Measurements from ENCODE around the gene MTMR4. TPM values are rescaled to one million over a fixed set of nuclear protein-coding genes. Genes with fewer than 3 reads are reported as not detected.
"Not testable (repeated sequence)": the region's sequence is repeated elsewhere in the genome, so short reads cannot be mapped to it uniquely, and the experiment has no call there.

Gene MTMR4
- 70.3 TPM for polyA plus RNA-seq
- long read RNA-seq, donor 1, partial matches to known transcripts, result 0 of 1 reads
- long read RNA-seq, donor 1, other reads (novel, unspliced or antisense), result 0 of 1 reads
- long read RNA-seq, donor 2, full-length matches to known transcripts, result 2 of 7 reads
- long read RNA-seq, donor 2, partial matches to known transcripts, result 5 of 7 reads
- long read RNA-seq, donor 2, other reads (novel, unspliced or antisense), result 0 of 7 reads
- long read RNA-seq, donor 3, result 0 reads
- long read RNA-seq, donor 4, result 0 reads
- long read RNA-seq, donor 5, result 0 reads
- long read RNA-seq, donor 6, full-length matches to known transcripts, result 4 of 9 reads
- long read RNA-seq, donor 6, partial matches to known transcripts, result 5 of 9 reads
- long read RNA-seq, donor 6, other reads (novel, unspliced or antisense), result 0 of 9 reads
- long read RNA-seq, donor 7, partial matches to known transcripts, result 0 of 1 reads
- long read RNA-seq, donor 7, other reads (novel, unspliced or antisense), result 0 of 1 reads
- long read RNA-seq, donor 8, full-length matches to known transcripts, result 4 of 14 reads
- long read RNA-seq, donor 8, partial matches to known transcripts, result 10 of 14 reads
- long read RNA-seq, donor 8, other reads (novel, unspliced or antisense), result 0 of 14 reads
- long read RNA-seq, donor 9, partial matches to known transcripts, result 7 of 11 reads
- long read RNA-seq, donor 9, other reads (novel, unspliced or antisense), result 0 of 11 reads
- long read RNA-seq, donor 10, partial matches to known transcripts, result 0 of 9 reads
- long read RNA-seq, donor 10, other reads (novel, unspliced or antisense), result 5 of 9 reads
- long read RNA-seq, donor 11, partial matches to known transcripts, result 0 of 2 reads
- long read RNA-seq, donor 11, other reads (novel, unspliced or antisense), result 0 of 2 reads

GRCh38 chr17:58513965-58514769, at the start of gene MTMR4:
Gene MTMR4 (minus strand): TSS chr17:58514638. CDS start chr17:58514407, 231 bp downstream.
- Histone ChIP-seq H3K36me3 (ENCODE audit: control insufficient read depth, insufficient read depth, low read length) (peaks cover 40% of the 10 kb centered on the region), H3K27me3 (ENCODE audit: control insufficient read depth, insufficient read depth, low read length) (no peaks in the 10 kb centered on the region), H3K27ac (ENCODE audit: low read length) (peak within 1 kb of the TSS; percentile 99), H3K9me3 (ENCODE audit: control insufficient read depth, low read depth, low read length) (no peaks in the 10 kb centered on the region), H3K4me3 (ENCODE audit: low read length) (peak within 1 kb of the TSS; percentile 75), H3K4me1 (ENCODE audit: control insufficient read depth, insufficient read depth, low read length) (peaks cover 35% of the 10 kb centered on the region)
- WGBS (ENCODE audit: insufficient coverage, low lambda C conversion rate), result no CpG with 5 or more reads among the region's 64 CpGs
- peak; percentile 89 to 93 for DNase-seq

- Histone ChIP-seq H3K4me1 (ENCODE audit: control insufficient read depth, insufficient read depth, low read length) (no peaks in the 10 kb centered on the region), H3K27ac (ENCODE audit: low read length) (no peak overlapping the region), H3K9me3 (ENCODE audit: control insufficient read depth, low read depth, low read length) (no peaks in the 10 kb centered on the region), H3K4me3 (ENCODE audit: low read length) (no peak overlapping the region), H3K36me3 (ENCODE audit: control insufficient read depth, insufficient read depth, low read length) (no peaks in the 10 kb centered on the region), H3K27me3 (ENCODE audit: control insufficient read depth, insufficient read depth, low read length) (no peaks in the 10 kb centered on the region)
- whole genome bisulfite sequencing (ENCODE audit: insufficient coverage, low lambda C conversion rate), result no CpG with 5 or more reads among the region's 1 CpG
- no peak for DNase-seq
Observed at GRCh38 chr17:58560511-58560910, 46.1 kb upstream of the MTMR4 start.

GRCh38 chr17:58557981-58558380, 43.5 kb upstream of the MTMR4 start:
- WGBS (ENCODE audit: insufficient coverage, low lambda C conversion rate), result no CpG with 5 or more reads among the region's 3 CpGs
- no peaks in the 10 kb centered on the region for H3K9me3 ChIP-seq (ENCODE audit: control insufficient read depth, low read depth, low read length)
- no peak overlapping the region for H3K27ac ChIP-seq (ENCODE audit: low read length)
- no peak overlapping the region for H3K4me3 ChIP-seq (ENCODE audit: low read length)
- DNase-seq, result no peak
- no peaks in the 10 kb centered on the region for H3K27me3 ChIP-seq (ENCODE audit: control insufficient read depth, insufficient read depth, low read length)
- H3K4me1 ChIP-seq (ENCODE audit: control insufficient read depth, insufficient read depth, low read length), result no peaks in the 10 kb centered on the region
- H3K36me3 ChIP-seq (ENCODE audit: control insufficient read depth, insufficient read depth, low read length), result no peaks in the 10 kb centered on the region

- no peak overlapping the region for H3K27ac ChIP-seq (ENCODE audit: low read length)
- no peaks in the 10 kb centered on the region for H3K4me1 ChIP-seq (ENCODE audit: control insufficient read depth, insufficient read depth, low read length)
- H3K27me3 ChIP-seq (ENCODE audit: control insufficient read depth, insufficient read depth, low read length), result no peaks in the 10 kb centered on the region
- 100% methylated on average over 1 of the region's 5 CpGs for WGBS (ENCODE audit: insufficient coverage, low lambda C conversion rate)
- H3K36me3 ChIP-seq (ENCODE audit: control insufficient read depth, insufficient read depth, low read length), result no peaks in the 10 kb centered on the region
- DNase-seq, result no peak
- no peaks in the 10 kb centered on the region for H3K9me3 ChIP-seq (ENCODE audit: control insufficient read depth, low read depth, low read length)
- no peak overlapping the region for H3K4me3 ChIP-seq (ENCODE audit: low read length)
Observed at GRCh38 chr17:58556833-58557250, 42.4 kb upstream of the MTMR4 start.

- not testable (repeated sequence) for H3K36me3 ChIP-seq (ENCODE audit: control insufficient read depth, insufficient read depth, low read length); DNase-seq; H3K4me3 ChIP-seq (ENCODE audit: low read length); H3K27ac ChIP-seq (ENCODE audit: low read length); H3K27me3 ChIP-seq (ENCODE audit: control insufficient read depth, insufficient read depth, low read length); H3K9me3 ChIP-seq (ENCODE audit: control insufficient read depth, low read depth, low read length); H3K4me1 ChIP-seq (ENCODE audit: control insufficient read depth, insufficient read depth, low read length)
- no CpG with 5 or more reads among the region's 3 CpGs for WGBS (ENCODE audit: insufficient coverage, low lambda C conversion rate)
Observed at GRCh38 chr17:58555109-58555508, 40.7 kb upstream of the MTMR4 start.

GRCh38 chr17:58541249-58541648, 26.8 kb upstream of the MTMR4 start:
- Histone ChIP-seq H3K27me3 (ENCODE audit: control insufficient read depth, insufficient read depth, low read length) (peaks cover 12% of the 10 kb centered on the region), H3K9me3 (ENCODE audit: control insufficient read depth, low read depth, low read length) (no peaks in the 10 kb centered on the region), H3K4me1 (ENCODE audit: control insufficient read depth, insufficient read depth, low read length) (no peaks in the 10 kb centered on the region), H3K36me3 (ENCODE audit: control insufficient read depth, insufficient read depth, low read length) (no peaks in the 10 kb centered on the region), H3K4me3 (ENCODE audit: low read length) (no peak overlapping the region), H3K27ac (ENCODE audit: low read length) (no peak overlapping the region)
- DNase-seq, result no peak
- WGBS (ENCODE audit: insufficient coverage, low lambda C conversion rate), result no CpG with 5 or more reads among the region's 2 CpGs

GRCh38 chr17:58539698-58540097, 25.3 kb upstream of the MTMR4 start:
- no peak for DNase-seq
- H3K4me3 ChIP-seq (ENCODE audit: low read length), result no peak overlapping the region
- H3K4me1 ChIP-seq (ENCODE audit: control insufficient read depth, insufficient read depth, low read length), result no peaks in the 10 kb centered on the region
- no peaks in the 10 kb centered on the region for H3K9me3 ChIP-seq (ENCODE audit: control insufficient read depth, low read depth, low read length)
- no peak overlapping the region for H3K27ac ChIP-seq (ENCODE audit: low read length)
- peaks cover 18% of the 10 kb centered on the region for H3K27me3 ChIP-seq (ENCODE audit: control insufficient read depth, insufficient read depth, low read length)
- H3K36me3 ChIP-seq (ENCODE audit: control insufficient read depth, insufficient read depth, low read length), result no peaks in the 10 kb centered on the region

- peaks cover 24% of the 10 kb centered on the region for H3K27me3 ChIP-seq (ENCODE audit: control insufficient read depth, insufficient read depth, low read length)
- H3K27ac ChIP-seq (ENCODE audit: low read length), result no peak overlapping the region
- no peak overlapping the region for H3K4me3 ChIP-seq (ENCODE audit: low read length)
- H3K36me3 ChIP-seq (ENCODE audit: control insufficient read depth, insufficient read depth, low read length), result no peaks in the 10 kb centered on the region
- WGBS (ENCODE audit: insufficient coverage, low lambda C conversion rate), result no CpG with 5 or more reads among the region's 6 CpGs
- no peaks in the 10 kb centered on the region for H3K4me1 ChIP-seq (ENCODE audit: control insufficient read depth, insufficient read depth, low read length)
- no peaks in the 10 kb centered on the region for H3K9me3 ChIP-seq (ENCODE audit: control insufficient read depth, low read depth, low read length)
- DNase-seq, result no peak
Observed at GRCh38 chr17:58538811-58539409, 24.5 kb upstream of the MTMR4 start.

GRCh38 chr17:58537266-58537665, 22.8 kb upstream of the MTMR4 start:
- H3K4me3 ChIP-seq (ENCODE audit: low read length), result no peak overlapping the region
- DNase-seq, result no peak
- H3K27ac ChIP-seq (ENCODE audit: low read length), result no peak overlapping the region
- no CpG with 5 or more reads among the region's 4 CpGs for WGBS (ENCODE audit: insufficient coverage, low lambda C conversion rate)
- no peaks in the 10 kb centered on the region for H3K9me3 ChIP-seq (ENCODE audit: control insufficient read depth, low read depth, low read length)
- H3K36me3 ChIP-seq (ENCODE audit: control insufficient read depth, insufficient read depth, low read length), result no peaks in the 10 kb centered on the region
- H3K27me3 ChIP-seq (ENCODE audit: control insufficient read depth, insufficient read depth, low read length), result peaks cover 37% of the 10 kb centered on the region
- H3K4me1 ChIP-seq (ENCODE audit: control insufficient read depth, insufficient read depth, low read length), result no peaks in the 10 kb centered on the region

GRCh38 chr17:58536542-58536941, 22.1 kb upstream of the MTMR4 start:
- Histone ChIP-seq H3K4me1 (ENCODE audit: control insufficient read depth, insufficient read depth, low read length) (no peaks in the 10 kb centered on the region), H3K27me3 (ENCODE audit: control insufficient read depth, insufficient read depth, low read length) (peaks cover 40% of the 10 kb centered on the region), H3K9me3 (ENCODE audit: control insufficient read depth, low read depth, low read length) (no peaks in the 10 kb centered on the region), H3K4me3 (ENCODE audit: low read length) (no peak overlapping the region), H3K27ac (ENCODE audit: low read length) (no peak overlapping the region), H3K36me3 (ENCODE audit: control insufficient read depth, insufficient read depth, low read length) (no peaks in the 10 kb centered on the region)
- no peak for DNase-seq
- WGBS (ENCODE audit: insufficient coverage, low lambda C conversion rate), result no CpG with 5 or more reads among the region's 3 CpGs
